NCI-H128 (cell line): ENCODE results near the gene SLC19A1.

Source experiments
- DNase-seq: peaks from one replicate; lab custom pipeline; 2025; ENCODE audit not compliant: unreplicated experiment; lab: John Stamatoyannopoulos, UW

The SLC19A1 gene

DNA sequence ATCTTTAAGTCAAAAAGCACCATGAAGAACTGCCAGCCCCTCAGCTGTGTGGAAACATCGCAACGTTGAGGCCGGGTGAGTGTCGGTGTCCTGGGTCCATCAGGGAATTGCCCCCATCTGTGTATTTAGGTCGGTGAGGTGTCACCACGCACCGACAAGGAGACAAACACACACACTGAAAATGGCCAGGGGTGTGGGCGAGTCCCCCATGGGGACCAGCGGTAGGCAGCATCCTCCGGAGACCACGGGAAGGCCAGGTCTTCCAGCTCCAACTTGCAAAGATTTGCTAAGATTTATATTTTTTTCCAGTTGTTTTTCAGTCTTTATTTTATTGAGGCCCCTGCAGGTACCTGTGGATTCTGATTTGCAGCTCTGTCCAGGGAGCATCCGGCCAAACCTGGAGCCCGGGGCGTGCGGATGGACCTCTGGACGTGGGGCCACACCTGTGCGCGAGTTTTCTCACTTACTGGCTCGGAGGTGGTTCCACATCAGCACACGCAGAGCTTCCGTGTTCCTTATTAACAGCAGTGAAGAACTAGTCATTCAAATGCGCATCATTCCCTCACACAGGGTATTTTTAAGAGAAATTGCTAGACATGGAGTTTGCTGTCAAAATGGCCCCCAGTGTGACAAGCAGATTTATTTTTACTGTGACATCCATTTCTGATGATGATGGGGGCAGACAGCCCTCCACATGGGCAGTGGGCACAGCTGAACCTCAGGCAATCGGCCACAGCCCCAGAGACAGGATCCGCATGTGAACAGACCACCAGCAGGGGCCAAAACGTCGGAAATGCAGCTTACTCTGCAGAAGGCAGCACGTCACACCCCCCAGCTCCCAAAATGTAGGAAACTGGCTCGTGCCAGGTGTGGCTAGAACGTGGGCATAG, 17.2 kb upstream of the SLC19A1 start:
- DNase-seq = no peak

- no peak for DNase-seq
Measured at GRCh38 chr21:45558044-45558721, 15.9 kb upstream of the SLC19A1 start.

DNA sequence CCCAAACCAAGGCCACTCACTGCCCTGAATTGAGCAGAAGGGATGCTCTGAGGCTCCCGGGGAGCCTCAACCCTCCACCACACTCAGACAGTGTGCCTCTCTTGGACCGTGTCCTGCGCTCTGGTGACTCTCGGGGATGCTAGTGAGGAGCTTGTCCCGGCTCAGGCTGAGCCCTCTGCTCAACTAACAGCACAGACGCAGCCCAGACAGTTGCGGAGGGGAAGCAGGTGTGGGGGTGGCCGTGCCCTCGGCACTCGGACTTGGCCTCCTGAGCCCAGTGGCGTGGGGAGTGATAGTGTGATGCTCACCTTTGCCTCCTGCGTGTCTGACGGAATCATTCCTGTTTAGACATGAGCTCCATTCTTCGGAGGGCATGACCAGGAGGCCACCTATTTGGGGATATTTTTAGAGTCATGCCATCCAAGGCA, 15.4 kb upstream of the SLC19A1 start:
- no peak for DNase-seq

DNA sequence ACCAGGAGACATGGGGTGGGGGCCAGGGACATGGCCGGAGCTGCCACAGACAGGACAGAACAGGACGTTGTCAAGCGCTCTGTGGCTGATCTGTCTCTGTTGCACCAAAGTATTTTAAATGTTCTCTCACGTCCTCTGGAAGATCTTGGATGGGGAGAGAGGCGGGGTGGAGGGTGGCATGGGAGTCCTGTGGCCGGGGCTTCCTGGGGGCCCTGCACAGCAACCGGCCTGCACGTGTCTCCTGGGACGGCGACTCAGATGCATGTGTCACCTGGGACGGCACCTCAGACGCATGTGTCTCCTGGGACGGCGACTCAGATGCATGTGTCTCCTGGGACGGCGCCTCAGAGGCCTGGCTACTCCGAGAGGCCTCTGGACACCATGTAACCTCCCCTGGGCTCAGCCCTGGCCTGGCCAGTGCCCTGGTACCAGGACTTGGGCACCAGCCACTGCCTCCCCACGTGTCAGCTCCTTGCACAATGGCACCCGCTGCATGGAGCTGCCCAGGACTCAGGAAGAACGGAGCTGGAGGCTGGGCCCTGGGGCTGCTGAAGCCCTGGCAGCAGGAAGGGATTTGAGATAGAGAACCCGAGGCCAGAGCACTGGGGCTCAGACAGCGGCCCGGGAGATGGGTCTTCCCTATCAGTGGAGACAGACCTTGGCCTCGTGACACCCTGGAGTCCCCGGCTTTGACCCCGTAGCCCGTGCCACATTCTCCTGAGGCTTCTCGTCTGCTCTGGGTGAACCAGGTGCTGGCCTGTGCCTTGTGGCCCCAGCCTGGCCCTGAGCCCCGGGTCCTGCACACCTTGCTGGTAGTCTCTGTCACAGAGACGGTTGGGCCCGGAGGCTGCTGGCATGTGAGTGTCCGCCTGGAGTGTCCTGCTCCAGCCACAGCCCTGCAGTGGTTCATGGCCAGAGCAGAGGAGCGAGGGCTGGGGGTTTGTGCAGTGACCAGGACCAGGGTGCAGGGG, 14.7 kb upstream of the SLC19A1 start:
- no peak for DNase-seq

- DNase-seq = no peak
Measured at GRCh38 chr21:45556302-45556644, 14.0 kb upstream of the SLC19A1 start.

GRCh38 chr21:45555557-45556301, 13.5 kb upstream of the SLC19A1 start:
- no peak for DNase-seq

GRCh38 chr21:45555251-45555556, 13.0 kb upstream of the SLC19A1 start:
- no peak for DNase-seq

- DNase-seq = no peak
Measured at GRCh38 chr21:45554477-45555175, 12.4 kb upstream of the SLC19A1 start.

DNA sequence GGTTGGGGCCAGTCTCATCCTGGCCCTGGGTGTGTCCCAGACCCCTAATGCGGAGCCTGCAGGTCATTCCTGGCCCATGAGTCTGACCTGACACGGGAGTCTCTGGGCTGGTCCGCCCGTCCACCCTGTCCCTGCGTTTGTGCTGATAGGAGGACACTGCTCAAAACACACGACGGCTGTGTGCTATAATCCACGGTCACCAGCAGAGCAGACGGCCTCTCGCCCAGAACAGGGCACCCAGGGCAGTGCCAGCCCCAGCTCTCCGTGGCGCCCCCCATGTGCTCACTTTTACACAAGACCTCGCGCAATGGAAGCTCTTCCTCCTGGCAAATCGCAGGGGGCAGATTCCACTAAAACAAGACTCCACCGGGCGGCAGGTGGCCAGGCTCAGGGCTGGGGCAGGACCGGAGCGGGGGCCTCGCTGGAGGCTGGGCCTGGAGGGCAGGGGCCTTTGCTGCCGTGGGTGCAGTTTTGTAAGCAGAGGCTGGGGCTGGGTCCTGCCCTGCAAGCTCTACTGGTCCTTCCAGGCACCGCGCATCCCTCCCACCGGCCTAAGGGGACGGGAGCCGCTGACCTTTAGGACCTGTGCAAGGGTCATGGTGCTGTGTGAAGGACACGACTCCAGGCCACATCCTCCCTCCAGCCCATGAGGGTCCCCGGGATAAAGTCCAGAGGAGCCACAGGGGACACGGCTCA, 10.6 kb upstream of the SLC19A1 start:
- no peak for DNase-seq

DNA sequence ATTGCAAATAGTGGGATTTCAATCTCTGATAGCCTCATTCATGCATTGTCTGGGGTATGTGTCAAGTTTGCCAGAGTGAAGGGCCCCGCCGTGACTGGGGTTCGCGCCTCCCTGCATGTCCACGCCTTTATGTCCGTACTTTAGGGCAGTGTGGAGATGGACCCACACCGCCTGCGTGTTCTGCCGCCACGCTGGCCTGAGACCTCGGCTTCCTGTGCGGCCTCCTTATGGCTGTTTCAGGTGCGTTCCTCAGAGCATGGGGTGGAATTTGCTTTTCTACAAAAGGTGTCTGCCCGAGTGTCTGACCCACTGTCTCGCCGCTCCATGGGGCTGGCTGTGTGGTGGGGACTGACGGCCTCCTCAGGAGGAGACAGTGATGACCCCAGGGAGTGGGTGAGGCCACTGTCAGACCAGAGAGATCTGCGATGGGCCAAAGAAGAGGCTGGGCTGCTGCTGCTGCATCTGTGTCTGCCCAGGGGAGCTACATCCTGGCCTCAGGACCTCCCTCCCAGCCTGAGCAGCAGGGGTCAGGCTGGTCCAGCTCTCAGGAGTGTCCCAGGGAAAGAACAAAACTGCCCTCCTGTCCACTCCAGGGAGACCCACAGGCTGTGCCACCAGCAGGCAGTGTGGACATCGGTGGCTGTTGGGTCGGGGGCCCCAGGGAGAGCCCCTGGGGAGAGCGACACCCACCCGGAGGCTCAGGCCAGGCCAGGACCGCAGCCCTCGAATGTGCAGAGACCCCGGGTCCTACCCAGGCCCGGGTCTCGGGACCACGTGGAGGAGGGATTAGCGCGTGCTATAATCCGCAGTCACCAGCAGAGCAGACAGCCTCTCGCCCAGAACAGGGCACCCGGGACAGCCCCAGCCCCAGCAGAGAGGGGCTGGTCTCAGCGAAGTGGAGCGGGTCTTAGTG, 9.8 kb upstream of the SLC19A1 start:
- DNase-seq = no peak

GRCh38 chr21:45551316-45551715, 9.1 kb upstream of the SLC19A1 start:
- DNase-seq = no peak

DNA sequence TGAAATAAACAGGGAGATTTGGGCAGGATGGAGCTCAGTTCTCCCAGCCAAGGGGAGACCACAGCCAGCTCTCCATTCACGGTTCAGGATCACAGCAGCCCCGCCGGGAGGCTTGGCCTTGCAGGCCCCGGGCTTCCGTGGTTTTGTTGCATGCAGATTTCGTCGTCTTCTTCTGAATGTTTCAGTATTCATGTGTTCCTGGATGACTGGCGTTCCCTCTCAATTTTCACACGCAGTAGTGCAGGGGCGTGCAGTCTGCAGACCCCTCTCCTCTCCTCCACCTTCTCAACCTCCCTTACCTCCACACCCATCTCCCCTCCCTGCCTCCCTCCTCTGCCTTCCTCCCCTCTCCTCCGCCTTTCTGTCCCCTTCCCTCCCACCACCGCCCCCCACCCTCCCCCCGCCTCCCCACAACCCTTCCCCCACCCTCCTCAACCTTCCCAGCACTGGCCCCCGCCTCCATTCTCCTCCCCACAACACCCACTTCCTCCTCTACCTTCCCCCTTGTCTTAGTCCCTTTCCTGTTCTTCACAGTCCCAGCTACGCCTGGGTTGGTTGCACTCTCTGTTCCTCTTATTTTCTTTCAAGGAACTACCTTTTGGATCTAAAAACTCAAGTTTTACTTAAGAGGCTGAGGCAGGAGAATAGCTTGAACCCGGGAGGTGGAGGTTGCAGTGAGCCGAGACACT, 8.4 kb upstream of the SLC19A1 start:
- no peak for DNase-seq

GRCh38 chr21:45549626-45550463, 7.6 kb upstream of the SLC19A1 start:
- no peak for DNase-seq

DNA sequence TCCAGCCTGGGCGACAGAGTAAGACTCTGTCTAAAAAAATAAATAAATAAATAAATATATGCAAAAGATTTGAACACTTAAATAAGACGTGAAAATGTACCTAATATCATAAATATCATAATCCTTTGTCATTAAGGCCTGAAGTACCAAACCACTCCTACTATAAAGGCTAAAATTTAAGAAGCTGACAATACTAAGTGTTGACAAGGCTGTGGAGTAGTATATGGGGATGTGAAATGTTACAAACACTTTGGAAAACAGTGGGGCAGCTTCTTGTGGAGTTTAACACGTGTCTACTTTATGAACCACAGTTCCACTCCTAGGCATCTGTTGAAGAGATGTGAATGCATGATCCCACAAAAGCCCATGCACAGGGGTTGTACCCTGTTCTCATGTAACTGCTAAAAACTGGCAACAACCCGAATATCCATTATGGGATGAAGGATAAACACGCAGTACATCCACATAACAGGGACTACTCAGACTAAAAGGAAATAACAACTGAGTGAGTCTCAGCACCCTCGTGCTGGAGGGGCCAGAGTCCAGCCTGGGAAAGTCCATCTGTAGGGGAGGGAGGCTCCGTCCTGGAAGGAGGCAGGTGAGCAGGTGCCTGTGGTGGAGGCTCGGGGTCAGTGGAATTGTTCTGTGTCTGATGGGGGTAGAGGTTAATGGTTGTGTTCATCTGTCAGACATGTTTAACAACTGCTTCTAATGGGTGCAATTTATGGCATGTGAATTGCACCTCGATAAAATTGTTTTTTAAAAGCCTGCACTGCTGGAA, 6.7 kb upstream of the SLC19A1 start:
- no peak for DNase-seq

- no peak for DNase-seq
Measured at GRCh38 chr21:45547545-45547900, 5.3 kb upstream of the SLC19A1 start.
